ENCODE results near the gene PCP4.

PCP4 gene

DNA sequence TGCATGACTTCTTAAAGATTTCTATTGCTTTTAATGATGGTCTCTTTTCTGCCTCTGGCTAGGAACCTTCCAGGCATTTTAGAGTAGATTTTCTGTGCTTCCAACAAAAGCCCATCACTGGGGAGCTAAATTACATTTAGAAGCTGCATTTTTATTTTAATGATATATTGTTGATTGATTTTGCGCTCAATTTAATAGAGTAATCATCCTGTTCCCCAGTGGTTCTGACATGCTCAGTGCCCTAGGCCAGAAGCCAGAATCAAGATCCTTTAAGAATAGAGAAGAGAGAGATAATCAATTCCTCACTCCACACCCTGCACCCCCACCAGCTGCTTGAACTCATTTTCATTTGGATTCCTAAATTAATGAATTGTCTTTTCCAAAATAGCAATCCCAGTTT is 97.8 kb downstream of the PCP4 start:
- no peak for TF ChIP-seq CTCF (IDR thresholded peaks at IDR 0.05)

DNA sequence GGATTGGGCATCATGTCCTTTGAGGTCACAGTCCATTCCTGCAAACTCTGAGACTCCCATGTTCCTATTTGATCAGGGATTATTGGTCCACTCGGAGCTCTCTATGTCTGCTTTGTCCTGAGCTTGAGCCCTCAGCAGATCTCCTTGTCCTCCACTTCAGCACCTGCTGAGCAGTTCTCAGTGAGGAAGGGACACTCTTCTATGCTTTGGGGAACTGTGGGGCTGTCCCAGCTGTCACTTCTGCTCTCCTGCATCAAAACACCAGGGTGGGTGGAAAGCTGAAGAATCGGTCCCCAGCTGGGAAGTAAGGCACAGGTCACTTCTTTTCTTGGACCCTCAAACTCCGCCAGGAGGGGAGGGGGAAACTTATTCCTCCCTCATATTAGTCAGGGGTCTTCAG is 99.5 kb downstream of the PCP4 start:
- no peak for TF ChIP-seq CTCF (IDR thresholded peaks at IDR 0.05)

DNA sequence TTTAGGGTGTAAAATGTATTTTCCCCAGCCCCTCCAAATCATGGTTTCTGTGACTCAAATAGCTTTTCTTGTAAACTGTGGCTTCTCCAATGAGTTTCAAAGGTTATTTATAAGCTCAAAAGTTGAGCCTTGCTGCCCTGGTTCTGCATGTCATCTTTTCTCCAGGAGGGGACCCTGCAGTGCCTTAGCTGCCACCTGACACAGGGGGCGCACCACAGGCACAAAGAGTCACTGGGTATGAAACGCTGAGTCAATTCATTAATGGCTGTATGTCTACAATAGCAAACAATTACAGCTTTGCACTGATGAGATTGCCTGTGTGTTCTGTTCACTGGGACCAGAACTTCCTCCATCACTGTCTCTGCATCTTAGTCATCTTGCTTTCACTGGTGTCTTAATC is 100.8 kb downstream of the PCP4 start:
- no peak for TF ChIP-seq CTCF (IDR thresholded peaks at IDR 0.05)

GRCh38 chr21:39969691-39970364 is 102.6 kb downstream of the PCP4 start:
- TF ChIP-seq CTCF (IDR thresholded peaks at IDR 0.05): no peak

GRCh38 chr21:39971956-39972355 is 104.7 kb downstream of the PCP4 start:
- no peak for TF ChIP-seq CTCF (IDR thresholded peaks at IDR 0.05)

- no peak for TF ChIP-seq CTCF (IDR thresholded peaks at IDR 0.05)
Observed at GRCh38 chr21:39972471-39972870, 105.2 kb downstream of the PCP4 start.

DNA sequence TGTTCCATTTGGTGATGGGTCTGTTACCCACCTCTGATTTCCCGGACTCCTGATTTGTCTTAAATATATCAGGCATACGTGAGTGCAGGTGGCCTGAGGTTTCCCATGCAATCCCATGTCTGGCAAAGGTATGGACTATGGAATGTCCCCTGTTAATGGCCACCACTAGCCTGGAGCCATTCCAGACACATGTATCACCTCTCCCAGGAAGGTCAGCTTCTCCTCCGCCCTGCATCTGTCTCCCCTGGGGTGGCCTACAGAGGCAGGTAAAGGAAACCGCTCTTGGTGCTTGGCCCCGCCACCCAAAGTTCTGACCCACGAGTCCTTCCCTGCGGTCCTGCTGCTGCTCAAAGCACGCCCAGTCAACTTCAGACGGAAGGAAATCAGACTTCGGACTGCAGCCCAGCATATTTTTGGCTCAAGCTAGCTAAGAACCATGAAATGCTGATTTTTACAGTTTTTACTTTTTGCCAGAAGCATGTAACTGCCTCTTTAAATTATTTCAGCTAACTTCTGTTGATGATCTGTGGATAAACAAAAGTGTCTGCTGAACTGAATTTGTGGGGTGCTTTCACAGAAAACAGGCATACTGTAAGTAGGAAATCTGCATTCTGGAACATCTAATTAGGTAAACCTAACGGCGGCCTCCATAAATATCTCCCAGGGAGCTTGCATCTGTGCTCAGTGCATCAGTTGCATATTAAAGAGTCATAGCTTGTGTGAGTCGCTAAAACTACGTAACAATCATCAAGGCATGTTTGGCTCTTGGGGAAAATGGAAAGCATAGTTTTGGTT is 105.9 kb downstream of the PCP4 start:
- TF ChIP-seq CTCF (IDR thresholded peaks at IDR 0.05): no peak

Data from LNCAP (cell line).